Body of pancreas (tissue), 4 donors: Measurements from ENCODE around the gene PGC.

ENCODE experiments used
- CTCF ChIP-seq, 7 experiments: fragments of 450-650 bp in 4 of 7; fragments of 200-600 bp in 3 of 7; sonication (generic) in 3 of 7; IDR thresholded peaks; one replicate each; pipeline ENCODE4 v1.5.1; 2016 to 2019; ENCODE audit warnings: antibody characterized with exemption in 7 of 7
- POLR2A ChIP-seq, 3 donors: fragments of 450-650 bp; IDR thresholded peaks; one replicate each; pipeline ENCODE4 v1.6.1; 2016; ENCODE audit warnings: antibody characterized with exemption in 3 of 3, mild to moderate bottlenecking in 2 of 3

GRCh38 chr6:41778895-41779294 is 31.7 kb upstream of the PGC start:
- TF ChIP-seq POLR2A (IDR thresholded peaks at IDR 0.05), result no peak
- TF ChIP-seq CTCF (IDR thresholded peaks at IDR 0.05), result no peak
